GM18951 (cell line): ENCODE results near the gene SSR4.
"Not testable (repeated sequence)": the region's sequence is repeated elsewhere in the genome, so short reads cannot be mapped to it uniquely, and the experiment has no call there.

ENCODE experiments used
- POLR2A ChIP-seq: IDR thresholded peaks from 4 replicates; pipeline ENCODE4 v1.6.1; 2011; ENCODE audit warnings: mild to moderate bottlenecking; ENCODE audit not compliant: insufficient read length, insufficient read depth; ENCODE audit errors: extremely low read depth
- in situ Hi-C: fragments of 300-500 bp; cut with MboI; formaldehyde crosslinking; loops from one replicate; pipeline ENCODE4 v1.12.0; 2022; ENCODE audit warnings: low sequenced_read_pairs, mixed read lengths, inconsistent platforms; ENCODE audit not compliant: unreplicated experiment

Gene SSR4

GRCh38 chrX:153806999-153807575, 12.6 kb downstream of the SSR4 start:
- no peak for TF ChIP-seq POLR2A

GRCh38 chrX:153807976-153808375, 13.5 kb downstream of the SSR4 start:
- no peak for TF ChIP-seq POLR2A
- in situ Hi-C loops, result no loop called here

More at GRCh38 chrX:153806999-153807575, 12.6 kb downstream of the SSR4 start:
- in situ Hi-C loops, result no loop called here

- in situ Hi-C loops, result no loop called here
- no peak for TF ChIP-seq POLR2A
Observed at GRCh38 chrX:153812220-153812619, 17.8 kb downstream of the SSR4 start.

- in situ Hi-C loops, result no loop called here
Observed at GRCh38 chrX:153813161-153813560, 18.7 kb downstream of the SSR4 start.

GRCh38 chrX:153814591-153815315, 20.3 kb downstream of the SSR4 start:
- in situ Hi-C loops, result no loop called here
- no peak for TF ChIP-seq POLR2A

More at GRCh38 chrX:153813161-153813560, 18.7 kb downstream of the SSR4 start:
- TF ChIP-seq POLR2A, result no peak

GRCh38 chrX:153816831-153817690, 22.6 kb downstream of the SSR4 start:
- in situ Hi-C loops, result no loop called here

GRCh38 chrX:153818064-153818463, 23.6 kb downstream of the SSR4 start:
- in situ Hi-C loops, result not testable (repeated sequence)

More at GRCh38 chrX:153816831-153817690, 22.6 kb downstream of the SSR4 start:
- no peak for TF ChIP-seq POLR2A

- no peak for TF ChIP-seq POLR2A
- in situ Hi-C loops, result no loop called here
Observed at GRCh38 chrX:153818571-153819383, 24.3 kb downstream of the SSR4 start.

- in situ Hi-C loops, result no loop called here
- TF ChIP-seq POLR2A, result no peak
Observed at GRCh38 chrX:153819384-153820040, 25.0 kb downstream of the SSR4 start.

GRCh38 chrX:153820601-153821000, 26.1 kb downstream of the SSR4 start:
- in situ Hi-C loops, result no loop called here
- no peak for TF ChIP-seq POLR2A

- TF ChIP-seq POLR2A, result no peak
- in situ Hi-C loops, result no loop called here
Observed at GRCh38 chrX:153821066-153821465, 26.6 kb downstream of the SSR4 start.

- TF ChIP-seq POLR2A, result no peak
- in situ Hi-C loops, result no loop called here
Observed at GRCh38 chrX:153824348-153824747, 29.9 kb downstream of the SSR4 start.
